Measurements from ENCODE around the gene DCAF11.

GRCh38 chr14:24150567-24150966, 36.0 kb downstream of the DCAF11 start:
- TF ChIP-seq CTCF (conservative IDR thresholded peaks at IDR 0.05) = no peak
- no peak for TF ChIP-seq EZH2 (IDR thresholded peaks at IDR 0.05; ENCODE audit: low read depth)

Data from PC-9 (cell line).